ENCODE measurements around the gene ETV3L. TPM values are rescaled to one million over a fixed set of nuclear protein-coding genes. Genes with fewer than 3 reads are reported as not detected.
"Not testable (repeated sequence)": the region's sequence is repeated elsewhere in the genome, so short reads cannot be mapped to it uniquely, and the experiment has no call there.

ETV3L gene
- total and polyA plus RNA-seq, 2 experiments from 2014 or later = not detected

DNA sequence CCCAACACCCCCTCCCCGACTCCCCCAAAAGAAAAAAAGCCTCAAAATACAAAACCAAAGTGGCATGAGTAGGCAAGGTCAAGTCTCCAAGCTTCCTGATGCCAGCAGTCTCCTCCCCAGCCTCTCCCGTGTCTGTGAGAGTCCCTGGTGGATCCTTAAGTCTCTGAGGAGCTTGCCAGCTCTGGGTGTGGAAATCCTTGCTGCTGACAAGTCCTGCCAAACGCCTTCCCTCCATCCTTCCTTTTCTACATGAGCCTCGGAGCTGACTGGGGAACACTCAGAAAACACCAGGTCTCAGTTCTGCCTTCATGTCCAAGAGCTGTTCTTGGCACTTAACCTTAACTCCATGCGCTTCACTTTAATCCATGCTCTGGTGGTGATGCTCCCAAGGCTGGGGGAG lies 3.7 kb upstream of the ETV3L start:
- no peak overlapping the region for H3K4me2 ChIP-seq
- TF ChIP-seq EZH2 (IDR thresholded peaks at IDR 0.05; ENCODE audit: borderline replicate concordance) (no peak), EZH2phosphoT487 (IDR thresholded peaks at IDR 0.05; ENCODE audit: low read depth, severe bottlenecking, unreplicated experiment) (no peak)
- TF ChIP-seq, protein P1, sequence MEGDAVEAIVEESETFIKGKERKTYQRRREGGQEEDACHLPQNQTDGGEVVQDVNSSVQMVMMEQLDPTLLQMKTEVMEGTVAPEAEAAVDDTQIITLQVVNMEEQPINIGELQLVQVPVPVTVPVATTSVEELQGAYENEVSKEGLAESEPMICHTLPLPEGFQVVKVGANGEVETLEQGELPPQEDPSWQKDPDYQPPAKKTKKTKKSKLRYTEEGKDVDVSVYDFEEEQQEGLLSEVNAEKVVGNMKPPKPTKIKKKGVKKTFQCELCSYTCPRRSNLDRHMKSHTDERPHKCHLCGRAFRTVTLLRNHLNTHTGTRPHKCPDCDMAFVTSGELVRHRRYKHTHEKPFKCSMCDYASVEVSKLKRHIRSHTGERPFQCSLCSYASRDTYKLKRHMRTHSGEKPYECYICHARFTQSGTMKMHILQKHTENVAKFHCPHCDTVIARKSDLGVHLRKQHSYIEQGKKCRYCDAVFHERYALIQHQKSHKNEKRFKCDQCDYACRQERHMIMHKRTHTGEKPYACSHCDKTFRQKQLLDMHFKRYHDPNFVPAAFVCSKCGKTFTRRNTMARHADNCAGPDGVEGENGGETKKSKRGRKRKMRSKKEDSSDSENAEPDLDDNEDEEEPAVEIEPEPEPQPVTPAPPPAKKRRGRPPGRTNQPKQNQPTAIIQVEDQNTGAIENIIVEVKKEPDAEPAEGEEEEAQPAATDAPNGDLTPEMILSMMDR (IDR thresholded peaks at IDR 0.05; ENCODE audit: poor library complexity) = no peak
- H3K27me3 ChIP-seq = peaks cover 17% of the 10 kb centered on the region
- H2AFZ ChIP-seq = no peak overlapping the region
- no peaks in the 10 kb centered on the region for H3K4me1 ChIP-seq (ENCODE audit: insufficient read depth)
- DNase-seq (ENCODE audit: low spot score) = no peak
- 81% methylated on average over 5 of the region's 5 CpGs for WGBS (ENCODE audit: low lambda C conversion rate, missing lambda C conversion rate)
- no peaks in the 10 kb centered on the region for H3K9me2 ChIP-seq (replicated peaks; ENCODE audit: insufficient read depth)
- no peak overlapping the region for H3K27ac ChIP-seq
- H4K20me1 ChIP-seq (ENCODE audit: insufficient read depth, poor library complexity, severe bottlenecking) = no peaks in the 10 kb centered on the region
- H3K79me2 ChIP-seq = no peaks in the 10 kb centered on the region
- no peaks in the 10 kb centered on the region for H3K9me3 ChIP-seq (ENCODE audit: low read depth)
- no peaks in the 10 kb centered on the region for H3K36me3 ChIP-seq (replicated peaks; ENCODE audit: insufficient read depth, low read depth)
- no peak overlapping the region for H3K4me3 ChIP-seq

DNA sequence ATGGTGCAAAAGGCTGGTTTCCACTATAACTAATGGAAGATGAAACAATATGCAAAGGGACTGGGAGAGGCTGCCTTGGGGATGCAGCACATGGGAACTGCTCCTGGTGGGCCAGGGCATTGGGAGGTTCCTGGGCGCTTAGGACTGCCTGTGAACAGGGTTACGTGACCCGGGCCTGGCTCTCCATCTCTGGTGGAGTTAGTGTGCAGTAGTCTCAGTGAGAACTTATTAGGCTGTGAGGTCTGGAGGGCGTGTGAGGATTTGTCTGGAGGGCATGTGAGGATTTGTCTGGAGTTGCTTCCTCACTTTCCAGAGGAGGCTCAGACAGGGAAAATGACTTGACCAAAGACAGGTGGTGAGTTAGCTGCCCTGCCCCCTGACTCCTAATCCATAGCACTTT lies 1.5 kb upstream of the ETV3L start:
- Histone ChIP-seq H3K9me2 (replicated peaks; ENCODE audit: insufficient read depth) (no peaks in the 10 kb centered on the region), H3K27ac (no peak overlapping the region), H4K20me1 (ENCODE audit: insufficient read depth, poor library complexity, severe bottlenecking) (no peaks in the 10 kb centered on the region), H3K79me2 (no peaks in the 10 kb centered on the region), H2AFZ (no peak overlapping the region), H3K4me1 (ENCODE audit: insufficient read depth) (no peaks in the 10 kb centered on the region), H3K9me3 (ENCODE audit: low read depth) (no peaks in the 10 kb centered on the region), H3K4me2 (no peak overlapping the region), H3K4me3 (no peak overlapping the region), H3K27me3 (no peaks in the 10 kb centered on the region), H3K36me3 (replicated peaks; ENCODE audit: insufficient read depth, low read depth) (no peaks in the 10 kb centered on the region)
- no peak for DNase-seq (ENCODE audit: low spot score)
- 87% methylated on average over 4 of the region's 4 CpGs for WGBS (ENCODE audit: low lambda C conversion rate, missing lambda C conversion rate)
- TF ChIP-seq EZH2phosphoT487 (IDR thresholded peaks at IDR 0.05; ENCODE audit: low read depth, severe bottlenecking, unreplicated experiment) = no peak
- TF ChIP-seq EZH2 (IDR thresholded peaks at IDR 0.05; ENCODE audit: borderline replicate concordance) = no peak
- TF ChIP-seq, protein P1 (IDR thresholded peaks at IDR 0.05; ENCODE audit: poor library complexity) = no peak

DNA sequence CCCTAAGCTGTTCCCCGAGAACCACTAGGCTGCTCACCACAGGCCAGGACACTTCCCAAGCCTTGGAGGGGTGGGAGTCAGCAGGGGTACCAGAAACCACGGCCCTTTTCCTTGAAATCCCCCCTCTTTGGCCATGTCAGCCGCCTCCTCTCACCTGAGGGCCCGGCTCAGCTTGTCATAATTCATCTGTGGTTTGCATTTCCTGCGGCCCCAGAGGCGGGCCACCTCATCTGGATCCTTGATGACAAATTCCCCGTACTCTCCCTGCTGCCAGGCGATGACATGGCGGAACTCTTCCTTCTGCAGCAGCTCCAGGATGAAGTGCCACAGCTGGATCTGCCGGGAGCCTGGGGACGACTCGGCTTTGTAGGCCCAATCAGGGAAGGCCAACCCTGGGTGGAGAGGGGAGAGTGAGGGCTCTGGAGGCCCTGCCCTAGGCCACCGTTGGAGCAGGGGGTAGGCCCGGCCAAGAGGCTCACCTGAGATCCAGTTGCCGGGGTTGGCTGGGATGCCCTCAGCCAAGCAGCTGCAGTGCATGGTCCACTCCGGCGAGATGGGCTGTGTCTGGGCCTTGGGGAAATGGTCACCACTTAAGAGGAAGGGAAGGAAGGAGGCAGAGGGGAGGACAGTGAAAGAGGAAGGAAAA lies 498 bp downstream of the ETV3L start:
- not testable (repeated sequence) for H3K79me2 ChIP-seq; H3K4me2 ChIP-seq; H3K27me3 ChIP-seq; H3K9me3 ChIP-seq (ENCODE audit: low read depth); H4K20me1 ChIP-seq (ENCODE audit: insufficient read depth, poor library complexity, severe bottlenecking); H2AFZ ChIP-seq; H3K4me1 ChIP-seq (ENCODE audit: insufficient read depth); DNase-seq (ENCODE audit: low spot score); H3K9me2 ChIP-seq (replicated peaks; ENCODE audit: insufficient read depth); H3K36me3 ChIP-seq (replicated peaks; ENCODE audit: insufficient read depth, low read depth); H3K27ac ChIP-seq; H3K4me3 ChIP-seq
- WGBS (ENCODE audit: low lambda C conversion rate, missing lambda C conversion rate) = 86% methylated on average over 15 of the region's 17 CpGs

DNA sequence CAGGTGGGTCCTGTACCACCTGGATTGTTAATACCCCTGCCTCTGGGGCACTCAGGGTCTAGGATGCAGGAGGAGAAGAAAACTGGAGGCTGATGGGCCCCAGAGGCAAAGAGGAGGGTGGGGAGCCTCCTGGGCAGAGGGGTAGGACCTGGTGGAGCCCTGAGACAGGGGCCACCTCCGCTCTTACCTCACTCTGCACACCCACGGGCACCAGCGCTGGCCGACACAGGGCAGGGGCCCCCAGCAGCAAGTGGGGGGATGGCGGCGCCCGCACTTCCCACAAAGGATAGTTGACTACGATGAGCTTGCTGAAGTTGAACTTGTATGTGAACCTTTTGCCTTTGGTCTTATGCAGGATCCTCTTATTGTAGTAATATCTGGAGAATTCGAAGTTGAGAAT lies 1.1 kb downstream of the ETV3L start:
- Histone ChIP-seq H3K9me3 (ENCODE audit: low read depth) (no peaks in the 10 kb centered on the region), H3K27me3 (no peaks in the 10 kb centered on the region), H3K4me1 (ENCODE audit: insufficient read depth) (no peaks in the 10 kb centered on the region), H4K20me1 (ENCODE audit: insufficient read depth, poor library complexity, severe bottlenecking) (no peaks in the 10 kb centered on the region), H2AFZ (no peak overlapping the region), H3K4me3 (no peak overlapping the region), H3K79me2 (no peaks in the 10 kb centered on the region), H3K27ac (no peak overlapping the region), H3K36me3 (replicated peaks; ENCODE audit: insufficient read depth, low read depth) (no peaks in the 10 kb centered on the region), H3K4me2 (no peak overlapping the region), H3K9me2 (replicated peaks; ENCODE audit: insufficient read depth) (no peaks in the 10 kb centered on the region)
- DNase-seq (ENCODE audit: low spot score) = no peak
- TF ChIP-seq, protein P1 (IDR thresholded peaks at IDR 0.05; ENCODE audit: poor library complexity) = no peak
- TF ChIP-seq EZH2phosphoT487 (IDR thresholded peaks at IDR 0.05; ENCODE audit: low read depth, severe bottlenecking, unreplicated experiment) = no peak
- no peak for TF ChIP-seq EZH2 (IDR thresholded peaks at IDR 0.05; ENCODE audit: borderline replicate concordance)
- WGBS (ENCODE audit: low lambda C conversion rate, missing lambda C conversion rate) = 90% methylated on average over 9 of the region's 9 CpGs

Data from hepatocyte (in vitro differentiated cells).